Measurements from ENCODE around the gene MTMR12. TPM values are rescaled to one million over a fixed set of nuclear protein-coding genes. Genes with fewer than 3 reads are reported as not detected.

Gene MTMR12
- total and polyA plus RNA-seq, 5 donors from 2014 or later = 12.9 to 27.7 (median 20.5) TPM

- H3K27ac ChIP-seq (ENCODE audit: insufficient read depth, low read length, poor library complexity, severe bottlenecking) = no peak overlapping the region
- H3K36me3 ChIP-seq (ENCODE audit: control insufficient read depth, insufficient read depth, low read length) = peaks cover 72% of the 10 kb centered on the region
- no peaks in the 10 kb centered on the region for H3K9me3 Mint-ChIP-seq
- no peak overlapping the region for H3K4me3 Mint-ChIP-seq
- H3K4me3 ChIP-seq (ENCODE audit: low read depth, low read length) = no peak overlapping the region
- no peaks in the 10 kb centered on the region for H3K27me3 ChIP-seq (ENCODE audit: control insufficient read depth, insufficient read depth, low read length)
- DNase-seq = no peak
- no peaks in the 10 kb centered on the region for H3K4me1 ChIP-seq (ENCODE audit: control insufficient read depth, insufficient read depth, low read length, poor library complexity, severe bottlenecking)
- peaks cover 63% of the 10 kb centered on the region for H3K36me3 Mint-ChIP-seq
- H3K4me1 Mint-ChIP-seq = peaks cover 0 to 4% (median 0%) of the 10 kb centered on the region in 4 donors
- no peaks in the 10 kb centered on the region for H3K27me3 Mint-ChIP-seq
- no peak for ATAC-seq (ENCODE audit: low read depth in 2 of 2)
- H3K9me3 ChIP-seq (ENCODE audit: control insufficient read depth in 2 of 2, low read length in 2 of 2) = no peaks in the 10 kb centered on the region
- H3K27ac Mint-ChIP-seq = no peak overlapping the region
Observed at GRCh38 chr5:32255540-32255900, 57.2 kb downstream of the MTMR12 start.

DNA sequence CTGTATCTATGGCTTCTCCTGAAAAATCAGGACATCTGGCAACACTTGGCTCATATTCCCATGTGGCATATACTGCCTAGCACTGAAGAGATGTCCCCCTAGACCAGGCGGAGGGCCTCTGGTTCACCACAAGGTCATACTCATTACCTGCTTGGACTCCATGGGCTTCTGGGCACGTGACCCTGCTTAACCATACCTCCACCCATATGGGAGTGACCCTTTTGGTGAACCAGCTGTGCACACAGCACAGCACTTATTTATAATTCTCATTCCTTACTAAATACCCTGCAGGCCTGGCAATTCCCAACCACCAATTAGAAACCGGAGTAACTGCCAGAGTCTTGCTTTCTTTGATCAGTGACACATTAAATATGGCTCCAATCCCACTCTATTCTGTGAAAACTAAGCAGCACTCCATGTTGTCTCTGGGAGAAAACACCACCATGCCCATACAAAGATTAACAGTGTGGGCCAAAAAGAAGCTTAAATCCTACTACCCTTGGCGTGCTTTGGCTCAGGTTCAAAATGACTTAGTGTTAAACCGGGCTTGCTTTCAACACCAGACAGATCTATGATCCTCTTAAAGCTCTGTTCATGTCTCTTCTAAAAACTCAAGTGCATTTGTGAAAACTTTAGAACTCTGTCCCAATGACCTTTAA lies 57.7 kb downstream of the MTMR12 start:
- H3K27me3 Mint-ChIP-seq = no peaks in the 10 kb centered on the region
- ATAC-seq (ENCODE audit: low read depth in 2 of 2) (no peak), DNase-seq (no peak)
- H3K9me3 ChIP-seq (ENCODE audit: control insufficient read depth in 2 of 2, low read length in 2 of 2) = no peaks in the 10 kb centered on the region
- H3K4me3 Mint-ChIP-seq = no peak overlapping the region
- H3K27me3 ChIP-seq (ENCODE audit: control insufficient read depth, insufficient read depth, low read length) = no peaks in the 10 kb centered on the region
- H3K36me3 Mint-ChIP-seq = peaks cover 63% of the 10 kb centered on the region
- no peak overlapping the region for H3K27ac Mint-ChIP-seq
- peaks cover 68% of the 10 kb centered on the region for H3K36me3 ChIP-seq (ENCODE audit: control insufficient read depth, insufficient read depth, low read length)
- H3K4me1 Mint-ChIP-seq = peaks cover 0 to 4% (median 0%) of the 10 kb centered on the region in 4 donors
- H3K4me3 ChIP-seq (ENCODE audit: low read depth, low read length) = no peak overlapping the region
- no peaks in the 10 kb centered on the region for H3K9me3 Mint-ChIP-seq
- no peak overlapping the region for H3K27ac ChIP-seq (ENCODE audit: insufficient read depth, low read length, poor library complexity, severe bottlenecking)
- no peaks in the 10 kb centered on the region for H3K4me1 ChIP-seq (ENCODE audit: control insufficient read depth, insufficient read depth, low read length, poor library complexity, severe bottlenecking)

DNA sequence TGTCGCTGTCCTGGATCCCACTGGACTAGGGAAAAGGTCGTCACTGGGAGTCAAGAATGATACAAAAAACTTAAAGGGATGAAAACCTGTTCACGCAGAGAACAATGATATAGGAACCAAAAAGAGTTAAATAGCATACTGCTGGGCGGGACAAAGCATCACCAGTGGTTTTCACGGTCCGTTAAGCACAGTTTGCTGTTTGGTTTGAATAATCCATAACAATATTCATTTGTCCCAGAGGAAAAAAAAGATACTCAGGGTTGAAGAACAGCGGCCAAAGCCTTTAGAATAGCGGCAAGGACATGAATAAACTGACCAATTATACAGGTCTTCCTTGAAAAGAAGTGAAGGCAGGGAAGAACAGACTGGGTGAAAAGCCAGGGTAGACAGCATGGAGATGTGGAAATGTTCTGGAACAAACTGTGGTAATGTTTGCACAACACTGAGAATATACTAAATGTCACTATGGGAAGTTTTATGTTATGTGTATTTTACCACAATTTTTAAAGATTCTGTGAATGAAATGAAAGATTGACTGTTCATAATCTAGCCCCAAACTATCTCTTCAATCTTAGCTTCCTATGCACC lies 60.8 kb downstream of the MTMR12 start:
- Mint-ChIP-seq H3K4me1 (peaks cover 0 to 7% (median 0%) of the 10 kb centered on the region in 4 donors), H3K27me3 (no peaks in the 10 kb centered on the region), H3K27ac (peak overlapping the region in 1 of 3 donors; percentile 24), H3K36me3 (peaks cover 76% of the 10 kb centered on the region), H3K9me3 (no peaks in the 10 kb centered on the region), H3K4me3 (no peak overlapping the region)
- ATAC-seq (ENCODE audit: low read depth in 2 of 2) (no peak), DNase-seq (no peak)
- no peak overlapping the region for H3K4me3 ChIP-seq (ENCODE audit: low read depth, low read length)
- H3K9me3 ChIP-seq (ENCODE audit: control insufficient read depth in 2 of 2, low read length in 2 of 2) = no peaks in the 10 kb centered on the region
- no peaks in the 10 kb centered on the region for H3K27me3 ChIP-seq (ENCODE audit: control insufficient read depth, insufficient read depth, low read length)
- H3K36me3 ChIP-seq (ENCODE audit: control insufficient read depth, insufficient read depth, low read length) = peaks cover 68% of the 10 kb centered on the region
- no peak overlapping the region for H3K27ac ChIP-seq (ENCODE audit: insufficient read depth, low read length, poor library complexity, severe bottlenecking)
- H3K4me1 ChIP-seq (ENCODE audit: control insufficient read depth, insufficient read depth, low read length, poor library complexity, severe bottlenecking) = no peaks in the 10 kb centered on the region

- no peak for DNase-seq
- peaks cover 72% of the 10 kb centered on the region for H3K36me3 Mint-ChIP-seq
- H3K4me3 Mint-ChIP-seq = no peak overlapping the region
- H3K9me3 Mint-ChIP-seq = no peaks in the 10 kb centered on the region
- no peak for ATAC-seq (ENCODE audit: low read depth in 2 of 2)
- Histone ChIP-seq H3K27me3 (ENCODE audit: control insufficient read depth, insufficient read depth, low read length) (no peaks in the 10 kb centered on the region), H3K4me1 (ENCODE audit: control insufficient read depth, insufficient read depth, low read length, poor library complexity, severe bottlenecking) (no peaks in the 10 kb centered on the region), H3K4me3 (ENCODE audit: low read depth, low read length) (no peak overlapping the region), H3K36me3 (ENCODE audit: control insufficient read depth, insufficient read depth, low read length) (peaks cover 69% of the 10 kb centered on the region), H3K27ac (ENCODE audit: insufficient read depth, low read length, poor library complexity, severe bottlenecking) (no peak overlapping the region), H3K9me3 (ENCODE audit: control insufficient read depth in 2 of 2, low read length in 2 of 2) (no peaks in the 10 kb centered on the region)
- H3K4me1 Mint-ChIP-seq = peaks cover 0 to 7% (median 0%) of the 10 kb centered on the region in 4 donors
- peak overlapping the region in 2 of 3 donors; percentile 5 to 92 for H3K27ac Mint-ChIP-seq
- no peaks in the 10 kb centered on the region for H3K27me3 Mint-ChIP-seq
Observed at GRCh38 chr5:32249668-32250067, 63.1 kb downstream of the MTMR12 start.

GRCh38 chr5:32245742-32246141 lies 67.0 kb downstream of the MTMR12 start:
- Mint-ChIP-seq H3K27ac (no peak overlapping the region), H3K9me3 (no peaks in the 10 kb centered on the region), H3K36me3 (peaks cover 71% of the 10 kb centered on the region), H3K27me3 (no peaks in the 10 kb centered on the region), H3K4me3 (no peak overlapping the region), H3K4me1 (peaks cover 0 to 3% (median 0%) of the 10 kb centered on the region in 4 donors)
- no peaks in the 10 kb centered on the region for H3K4me1 ChIP-seq (ENCODE audit: control insufficient read depth, insufficient read depth, low read length, poor library complexity, severe bottlenecking)
- peaks cover 75% of the 10 kb centered on the region for H3K36me3 ChIP-seq (ENCODE audit: control insufficient read depth, insufficient read depth, low read length)
- no peaks in the 10 kb centered on the region for H3K9me3 ChIP-seq (ENCODE audit: control insufficient read depth in 2 of 2, low read length in 2 of 2)
- H3K4me3 ChIP-seq (ENCODE audit: low read depth, low read length) = no peak overlapping the region
- H3K27ac ChIP-seq (ENCODE audit: insufficient read depth, low read length, poor library complexity, severe bottlenecking) = no peak overlapping the region
- no peaks in the 10 kb centered on the region for H3K27me3 ChIP-seq (ENCODE audit: control insufficient read depth, insufficient read depth, low read length)
- no peak for DNase-seq
- no peak for ATAC-seq (ENCODE audit: low read depth in 2 of 2)

GRCh38 chr5:32244017-32244416 lies 68.7 kb downstream of the MTMR12 start:
- H3K4me3 ChIP-seq (ENCODE audit: low read depth, low read length) = no peak overlapping the region
- peaks cover 63% of the 10 kb centered on the region for H3K36me3 Mint-ChIP-seq
- no peak overlapping the region for H3K4me3 Mint-ChIP-seq
- H3K27ac Mint-ChIP-seq = no peak overlapping the region
- DNase-seq = no peak
- peaks cover 80% of the 10 kb centered on the region for H3K36me3 ChIP-seq (ENCODE audit: control insufficient read depth, insufficient read depth, low read length)
- no peak overlapping the region for H3K27ac ChIP-seq (ENCODE audit: insufficient read depth, low read length, poor library complexity, severe bottlenecking)
- H3K27me3 Mint-ChIP-seq = no peaks in the 10 kb centered on the region
- no peaks in the 10 kb centered on the region for H3K9me3 Mint-ChIP-seq
- no peaks in the 10 kb centered on the region for H3K27me3 ChIP-seq (ENCODE audit: control insufficient read depth, insufficient read depth, low read length)
- no peak for ATAC-seq (ENCODE audit: low read depth in 2 of 2)
- no peaks in the 10 kb centered on the region for H3K4me1 ChIP-seq (ENCODE audit: control insufficient read depth, insufficient read depth, low read length, poor library complexity, severe bottlenecking)
- H3K9me3 ChIP-seq (ENCODE audit: control insufficient read depth in 2 of 2, low read length in 2 of 2) = no peaks in the 10 kb centered on the region
- H3K4me1 Mint-ChIP-seq = no peaks in the 10 kb centered on the region

DNA sequence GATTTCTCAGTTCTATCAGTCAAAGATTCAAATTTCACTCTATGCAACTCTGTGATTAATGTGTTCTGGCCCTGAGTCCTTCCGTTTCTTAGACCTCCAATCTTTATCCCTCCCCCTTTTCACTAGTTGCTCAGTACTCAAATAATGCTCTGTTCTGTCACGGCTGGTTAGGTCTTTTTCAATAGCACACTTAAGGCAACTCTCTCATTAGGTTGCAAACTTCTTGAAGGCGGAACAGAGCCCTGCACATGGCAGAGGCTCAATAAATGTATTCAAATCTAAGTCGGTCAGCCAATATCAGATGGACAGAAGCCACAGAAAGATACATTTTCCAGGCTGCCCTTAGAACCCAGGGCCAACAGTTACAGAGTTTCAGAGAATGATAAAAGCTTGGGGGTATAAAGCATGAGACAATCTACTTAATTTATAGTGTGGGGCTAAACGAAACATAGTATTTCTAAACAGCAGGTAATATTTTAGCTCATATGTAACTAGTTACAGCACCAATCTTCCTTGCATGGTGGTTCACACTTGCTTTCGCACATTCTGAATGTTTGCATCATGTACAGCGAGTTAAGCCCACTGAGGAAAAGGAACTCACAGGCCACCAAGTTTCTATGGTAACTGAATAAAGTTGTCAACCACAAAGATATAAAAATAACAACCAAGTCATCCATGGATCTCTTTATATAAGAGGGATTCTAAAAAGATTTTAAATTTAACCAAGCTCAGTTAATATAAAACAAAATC lies 71.5 kb downstream of the MTMR12 start:
- no peak overlapping the region for H3K27ac ChIP-seq (ENCODE audit: insufficient read depth, low read length, poor library complexity, severe bottlenecking)
- no peaks in the 10 kb centered on the region for H3K9me3 ChIP-seq (ENCODE audit: control insufficient read depth in 2 of 2, low read length in 2 of 2)
- Mint-ChIP-seq H3K27ac (peak overlapping the region in 2 of 3 donors; percentile 76 to 89), H3K4me3 (no peak overlapping the region), H3K27me3 (no peaks in the 10 kb centered on the region), H3K36me3 (peaks cover 45% of the 10 kb centered on the region), H3K4me1 (peaks cover 0 to 4% (median 0%) of the 10 kb centered on the region in 4 donors), H3K9me3 (no peaks in the 10 kb centered on the region)
- peaks cover 74% of the 10 kb centered on the region for H3K36me3 ChIP-seq (ENCODE audit: control insufficient read depth, insufficient read depth, low read length)
- H3K4me3 ChIP-seq (ENCODE audit: low read depth, low read length) = no peak overlapping the region
- H3K4me1 ChIP-seq (ENCODE audit: control insufficient read depth, insufficient read depth, low read length, poor library complexity, severe bottlenecking) = no peaks in the 10 kb centered on the region
- ATAC-seq (ENCODE audit: low read depth in 2 of 2) (no peak), DNase-seq (no peak)
- H3K27me3 ChIP-seq (ENCODE audit: control insufficient read depth, insufficient read depth, low read length) = no peaks in the 10 kb centered on the region
